Large intestine (tissue), 3 donors: ENCODE data around the gene GOLGA6A. TPM values are rescaled to one million over a fixed set of nuclear protein-coding genes. Genes with fewer than 3 reads are reported as not detected.

Source experiments
- DNase-seq, 2 donors: peaks; one replicate each; pipeline versions ENCODE4 v3.0.0 to v3.0.0-alpha.2; 2013
- H3K27ac ChIP-seq: one replicate; pipeline ENCODE4 v1.5.1; 2013; ENCODE audit warnings: low read length
- H3K27me3 ChIP-seq: 2 replicates; pipeline ENCODE4 v1.6.1; 2013; ENCODE audit warnings: low read length; ENCODE audit not compliant: control insufficient read depth, insufficient read depth
- H3K36me3 ChIP-seq: 2 replicates; pipeline ENCODE4 v1.6.1; 2013; ENCODE audit warnings: low read length; ENCODE audit not compliant: control insufficient read depth, insufficient read depth
- H3K4me1 ChIP-seq: one replicate; pipeline ENCODE4 v1.6.1; 2013; ENCODE audit warnings: low read length; ENCODE audit not compliant: control insufficient read depth, insufficient read depth
- H3K4me3 ChIP-seq: one replicate; pipeline ENCODE4 v1.5.1; 2013; ENCODE audit warnings: low read length
- H3K9me3 ChIP-seq: one replicate; pipeline ENCODE4 v1.6.1; 2013; ENCODE audit warnings: mild to moderate bottlenecking, low read depth, low read length, moderate library complexity; ENCODE audit not compliant: control insufficient read depth
- whole genome bisulfite sequencing: methylation state at CpG from one replicate; pipeline ENCODE4 v1.1.5; 2013; ENCODE audit warnings: low lambda C conversion rate; ENCODE audit not compliant: insufficient coverage; 5-methylcytosine and 5-hydroxymethylcytosine counted together
- polyA plus RNA-seq: library from polyadenylated mRNA; unstranded; fragments of 120-200 nt; gene quantifications from one replicate; pipeline ENCODE4 v1.2.1, GENCODE V29; 2013

GOLGA6A gene
- polyA plus RNA-seq, 1 donor = 0.15 TPM

DNA sequence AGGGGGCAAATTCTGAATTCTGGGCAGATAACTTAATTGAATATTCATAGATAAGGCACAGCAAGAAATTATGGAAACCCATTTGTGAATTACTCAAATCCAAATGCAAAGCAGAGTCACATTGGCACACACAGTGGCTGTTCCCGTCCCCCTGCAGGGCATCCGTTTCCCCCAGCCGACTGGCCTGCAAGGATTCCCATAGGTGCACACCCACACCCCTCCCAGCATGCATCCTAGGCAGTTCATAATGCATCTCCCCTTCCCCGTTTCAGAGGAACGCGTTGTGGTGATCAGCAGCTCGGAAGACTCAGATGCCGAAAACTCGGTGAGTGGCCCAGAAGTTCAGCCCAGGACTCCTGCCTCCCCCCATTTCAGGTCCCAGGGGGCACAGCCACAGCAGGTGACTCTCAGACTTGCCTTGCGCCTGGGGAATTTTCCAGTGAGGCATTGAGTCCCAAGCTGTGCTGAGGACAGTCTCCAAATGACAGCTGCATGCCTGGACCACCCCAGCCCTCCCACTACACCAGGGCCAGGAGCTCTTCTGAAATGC is 48.1 kb downstream of the GOLGA6A start:
- no peak for DNase-seq

GRCh38 chr15:74032606-74033561 is 49.5 kb downstream of the GOLGA6A start:
- H3K9me3 ChIP-seq = no peaks in the 10 kb centered on the region
- no peak overlapping the region for H3K4me3 ChIP-seq
- no peaks in the 10 kb centered on the region for H3K4me1 ChIP-seq
- DNase-seq = no peak
- no CpG with 5 or more reads among the region's 16 CpGs for WGBS
- H3K36me3 ChIP-seq = peaks cover 48% of the 10 kb centered on the region
- no peak overlapping the region for H3K27ac ChIP-seq
- H3K27me3 ChIP-seq = no peaks in the 10 kb centered on the region

More for the DNA sequence above, 48.1 kb downstream of the GOLGA6A start:
- Histone ChIP-seq H3K4me1 (no peaks in the 10 kb centered on the region), H3K27me3 (no peaks in the 10 kb centered on the region), H3K4me3 (no peak overlapping the region), H3K27ac (no peak overlapping the region), H3K36me3 (peaks cover 45% of the 10 kb centered on the region), H3K9me3 (no peaks in the 10 kb centered on the region)
- WGBS = no CpG with 5 or more reads among the region's 10 CpGs

DNA sequence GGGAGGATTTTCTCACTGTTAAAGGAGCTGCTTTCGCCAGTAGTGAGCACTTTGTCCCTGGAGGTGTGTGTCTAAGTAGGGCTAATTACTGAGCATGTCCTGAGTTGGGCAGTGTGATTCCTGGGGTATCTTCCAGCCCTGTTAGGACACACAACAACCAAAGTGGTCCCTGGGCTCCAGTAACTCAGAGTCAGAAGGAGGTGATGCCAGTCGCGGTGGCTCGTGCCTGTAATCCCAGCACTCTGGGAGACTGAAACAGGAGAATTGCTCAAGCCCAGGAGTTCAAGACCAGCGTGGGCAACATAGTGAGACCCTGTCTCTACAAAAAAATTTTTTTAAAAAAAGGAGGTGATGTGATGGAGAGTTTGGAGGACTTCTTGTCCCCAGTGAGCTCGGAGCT is 50.3 kb downstream of the GOLGA6A start:
- Histone ChIP-seq H3K4me1 (no peaks in the 10 kb centered on the region), H3K9me3 (no peaks in the 10 kb centered on the region), H3K27me3 (no peaks in the 10 kb centered on the region), H3K27ac (no peak overlapping the region), H3K4me3 (no peak overlapping the region), H3K36me3 (peaks cover 52% of the 10 kb centered on the region)
- WGBS = no CpG with 5 or more reads among the region's 6 CpGs
- no peak for DNase-seq

- peaks cover 55% of the 10 kb centered on the region for H3K36me3 ChIP-seq
- H3K9me3 ChIP-seq = no peaks in the 10 kb centered on the region
- H3K27ac ChIP-seq = no peak overlapping the region
- WGBS = 76% methylated on average over 2 of the region's 3 CpGs
- no peaks in the 10 kb centered on the region for H3K27me3 ChIP-seq
- no peak for DNase-seq
- no peak overlapping the region for H3K4me3 ChIP-seq
- H3K4me1 ChIP-seq = no peaks in the 10 kb centered on the region
Measured at GRCh38 chr15:74028646-74029045, 53.7 kb downstream of the GOLGA6A start.

- H3K27ac ChIP-seq = no peak overlapping the region
Measured at GRCh38 chr15:74027688-74028087, 54.7 kb downstream of the GOLGA6A start.

GRCh38 chr15:74025436-74025835 is 56.9 kb downstream of the GOLGA6A start:
- Histone ChIP-seq H3K9me3 (no peaks in the 10 kb centered on the region), H3K4me3 (no peak overlapping the region), H3K27me3 (no peaks in the 10 kb centered on the region), H3K36me3 (peaks cover 47% of the 10 kb centered on the region), H3K27ac (no peak overlapping the region), H3K4me1 (no peaks in the 10 kb centered on the region)
- WGBS = no CpG with 5 or more reads among the region's 5 CpGs
- DNase-seq = no peak

More at GRCh38 chr15:74027688-74028087, 54.7 kb downstream of the GOLGA6A start:
- no peak for DNase-seq
- Histone ChIP-seq H3K4me3 (no peak overlapping the region), H3K36me3 (peaks cover 54% of the 10 kb centered on the region), H3K9me3 (no peaks in the 10 kb centered on the region), H3K27me3 (no peaks in the 10 kb centered on the region), H3K4me1 (no peaks in the 10 kb centered on the region)
- no CpG with 5 or more reads among the region's 3 CpGs for WGBS

- WGBS = 100% methylated on average over 1 of the region's 2 CpGs
- H3K36me3 ChIP-seq = peaks cover 47% of the 10 kb centered on the region
- no peak overlapping the region for H3K27ac ChIP-seq
- no peak overlapping the region for H3K4me3 ChIP-seq
- DNase-seq = no peak
- H3K9me3 ChIP-seq = no peaks in the 10 kb centered on the region
- no peaks in the 10 kb centered on the region for H3K27me3 ChIP-seq
- H3K4me1 ChIP-seq = no peaks in the 10 kb centered on the region
Measured at GRCh38 chr15:74024687-74025086, 57.7 kb downstream of the GOLGA6A start.

DNA sequence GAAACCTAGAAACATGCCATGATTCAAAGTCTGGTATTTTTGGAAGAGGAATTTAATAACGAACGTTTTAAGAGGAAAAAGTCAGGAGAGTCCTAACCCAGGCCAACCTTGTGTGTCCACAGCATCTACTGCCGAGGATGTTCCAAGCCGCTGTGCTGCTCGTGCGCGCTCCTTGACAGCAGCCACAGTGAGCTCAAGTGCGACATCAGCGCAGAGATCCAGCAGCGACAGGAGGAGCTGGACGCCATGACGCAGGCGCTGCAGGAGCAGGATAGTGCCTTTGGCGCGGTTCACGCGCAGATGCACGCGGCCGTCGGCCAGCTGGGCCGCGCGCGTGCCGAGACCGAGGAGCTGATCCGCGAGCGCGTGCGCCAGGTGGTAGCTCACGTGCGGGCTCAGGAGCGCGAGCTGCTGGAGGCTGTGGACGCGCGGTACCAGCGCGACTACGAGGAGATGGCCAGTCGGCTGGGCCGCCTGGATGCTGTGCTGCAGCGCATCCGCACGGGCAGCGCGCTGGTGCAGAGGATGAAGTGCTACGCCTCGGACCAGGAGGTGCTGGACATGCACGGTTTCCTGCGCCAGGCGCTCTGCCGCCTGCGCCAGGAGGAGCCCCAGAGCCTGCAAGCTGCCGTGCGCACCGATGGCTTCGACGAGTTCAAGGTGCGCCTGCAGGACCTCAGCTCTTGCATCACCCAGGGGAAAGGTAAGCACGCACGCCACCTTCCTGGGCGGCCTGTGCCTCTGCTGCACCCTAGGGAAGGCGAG is 59.5 kb downstream of the GOLGA6A start:
- Histone ChIP-seq H3K4me3 (no peak overlapping the region), H3K9me3 (no peaks in the 10 kb centered on the region), H3K27ac (no peak overlapping the region), H3K36me3 (peaks cover 48% of the 10 kb centered on the region), H3K4me1 (no peaks in the 10 kb centered on the region), H3K27me3 (no peaks in the 10 kb centered on the region)
- WGBS = 90% methylated on average over 10 of the region's 66 CpGs
- DNase-seq = no peak
